Urothelium cell line (cell line): ENCODE measurements around the gene ATP2C1.
"Not testable (repeated sequence)": the region's sequence is repeated elsewhere in the genome, so short reads cannot be mapped to it uniquely, and the experiment has no call there.

Experiments used
- DNase-seq: peaks from one replicate; pipeline ENCODE4 v3.0.0; 2011; ENCODE audit warnings: low spot score, mixed read lengths
- FAIRE-seq: peaks from 2 replicates; lab custom pipeline; 2011; peaks lifted over from hg19 to GRCh38; lab: Jason Lieb, UNC

ATP2C1 gene

DNA sequence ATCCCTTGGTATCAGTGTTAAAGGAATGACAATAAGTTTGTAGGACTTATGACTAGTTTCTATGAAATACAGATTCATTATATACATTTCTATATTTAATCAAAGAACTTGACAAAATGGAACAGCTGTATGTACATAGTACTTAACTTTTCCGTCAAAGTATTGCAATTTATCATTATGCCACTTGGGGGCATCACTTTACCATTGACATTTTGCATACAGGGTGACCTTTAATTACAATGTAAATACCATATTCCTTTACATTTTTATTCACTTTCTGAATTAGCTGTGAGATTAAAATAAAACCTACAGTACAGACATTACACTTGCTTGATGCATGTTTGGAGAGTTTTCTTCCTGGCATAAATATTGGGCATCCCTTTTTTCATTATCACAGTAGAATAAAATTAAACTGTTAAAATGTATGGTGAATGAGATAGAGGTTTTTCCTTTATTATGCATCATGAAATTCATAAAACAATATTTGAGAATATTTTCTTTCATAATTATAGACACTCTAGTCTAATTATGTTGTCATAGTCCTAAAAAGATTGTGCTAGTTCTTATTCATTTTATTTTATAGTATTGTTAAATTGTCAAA, 139.7 kb downstream of the ATP2C1 start:
- DNase-seq (no peak), FAIRE-seq (no peak)

DNA sequence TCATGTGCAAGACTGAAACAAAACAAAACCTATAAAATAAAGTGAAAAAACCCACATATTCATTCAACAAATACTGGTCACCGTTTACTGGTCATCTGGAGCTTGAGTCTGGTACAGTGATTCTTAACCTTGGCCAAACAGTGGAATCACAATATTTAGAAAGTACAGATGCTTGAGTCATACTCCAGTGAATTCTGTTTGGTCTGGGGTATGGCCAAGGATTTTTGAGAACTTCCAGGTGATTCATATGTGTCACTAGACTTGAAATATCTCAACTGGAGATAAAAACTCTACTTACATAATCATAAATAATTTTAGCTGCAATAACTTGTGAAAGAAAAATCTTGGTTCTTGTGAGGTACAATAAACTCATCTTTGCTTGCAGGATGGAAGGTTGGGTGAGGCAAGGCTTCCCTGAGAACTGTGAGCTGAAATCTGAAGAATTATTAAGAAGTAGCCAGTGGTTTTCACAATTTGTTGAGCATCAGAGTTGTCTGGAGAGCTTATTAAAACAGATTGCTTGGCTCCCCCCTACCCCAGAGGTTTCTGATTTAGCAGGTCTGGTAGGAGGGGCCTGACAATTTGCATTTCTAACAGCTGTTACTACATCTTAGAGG, 142.4 kb downstream of the ATP2C1 start:
- peak; percentile 10 for DNase-seq
- no peak for FAIRE-seq

DNA sequence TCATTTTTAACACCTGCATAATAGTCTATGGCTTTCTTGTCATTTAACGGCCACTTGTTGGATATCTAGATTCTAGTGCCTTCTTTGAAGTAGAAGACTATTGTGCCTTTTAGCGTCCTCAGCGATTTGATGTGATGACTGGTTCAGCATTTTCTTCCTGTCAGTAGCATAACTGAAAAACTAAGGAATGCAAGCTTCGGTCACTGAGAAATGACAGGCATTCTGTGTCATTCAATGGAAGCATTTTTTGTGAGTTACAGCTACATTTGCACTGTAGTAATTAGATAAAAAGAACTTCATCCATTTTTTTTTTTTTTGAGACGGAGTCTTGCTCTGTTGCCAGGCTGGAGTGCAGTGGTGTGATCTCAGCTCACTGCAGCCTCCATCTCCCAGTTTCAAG, 143.1 kb downstream of the ATP2C1 start:
- FAIRE-seq (no peak), DNase-seq (peak; percentile 21)

DNA sequence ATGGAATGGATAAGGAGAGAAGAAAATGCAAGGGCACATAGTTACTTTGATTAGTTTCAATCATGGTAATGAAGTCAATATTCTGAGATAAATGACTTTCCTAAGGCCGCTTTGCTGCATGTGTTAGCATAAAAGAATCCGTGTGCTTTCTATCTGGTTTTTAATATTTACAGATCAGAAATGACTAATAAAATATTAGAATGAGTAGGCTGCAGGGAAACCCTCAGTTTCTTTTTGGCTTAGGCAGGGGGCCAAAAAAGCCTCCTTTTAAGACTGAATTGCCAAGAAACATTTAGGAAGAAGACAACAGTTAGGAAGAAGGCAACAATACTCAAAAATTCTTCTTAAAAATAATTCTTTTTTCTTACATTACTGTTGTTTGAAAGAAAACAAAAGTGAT, 144.4 kb downstream of the ATP2C1 start:
- DNase-seq (no peak), FAIRE-seq (no peak)

DNA sequence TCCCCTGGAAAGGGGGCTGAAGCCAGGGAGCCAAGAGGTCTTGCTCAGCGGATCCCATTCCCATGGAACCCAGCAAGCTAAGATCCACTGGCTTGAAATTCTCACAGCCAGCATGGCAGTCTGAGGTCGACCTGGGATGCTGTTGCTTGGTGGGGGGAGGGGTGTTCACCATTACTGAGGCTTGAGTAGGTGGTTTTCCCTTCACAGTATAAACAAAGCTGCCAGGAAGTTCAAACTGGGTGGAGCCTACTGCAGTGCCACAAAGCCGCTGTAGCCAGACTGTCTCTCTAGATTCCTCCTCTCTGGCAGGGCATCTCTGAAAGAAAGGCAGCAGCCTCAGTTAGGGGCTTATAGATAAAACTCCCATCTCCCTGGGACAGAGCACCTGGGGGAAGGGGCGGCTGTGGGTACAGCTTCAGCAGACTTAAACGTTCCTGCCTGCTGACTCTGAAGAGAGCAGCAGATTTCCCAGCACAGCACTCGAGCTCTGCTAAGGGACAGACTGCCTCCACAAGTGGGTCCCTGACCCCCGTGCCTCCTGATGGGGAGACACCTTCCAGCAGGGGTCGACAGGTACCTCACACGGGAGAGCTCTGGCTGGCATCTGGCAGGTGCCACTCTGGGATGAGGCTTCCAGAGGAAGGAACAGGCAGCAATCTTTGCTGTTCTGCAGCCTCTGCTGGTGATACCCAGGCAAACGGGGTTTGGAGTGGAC, 148.5 kb downstream of the ATP2C1 start:
- not testable (repeated sequence) for DNase-seq, FAIRE-seq

DNA sequence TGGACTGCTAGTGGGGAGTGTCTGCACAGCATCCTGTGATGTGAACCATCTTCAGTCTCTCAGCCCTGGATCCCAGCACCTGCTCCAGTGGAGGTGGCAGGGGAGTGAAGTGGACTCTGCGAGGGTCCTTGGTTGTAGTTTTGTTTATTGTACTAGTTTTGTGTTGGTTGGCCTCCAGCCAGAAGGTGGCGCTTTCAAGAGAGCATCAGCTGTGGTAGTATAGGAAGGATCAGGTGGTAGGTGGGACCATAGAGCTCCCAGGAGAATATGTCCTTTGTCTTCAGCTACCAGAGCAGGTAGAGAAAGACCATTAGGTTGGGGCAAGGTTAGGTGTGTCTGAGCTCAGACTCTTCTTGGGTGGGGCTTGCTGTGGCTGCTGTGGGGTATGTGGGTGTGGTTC, 153.7 kb downstream of the ATP2C1 start:
- FAIRE-seq (no peak), DNase-seq (no peak)

DNA sequence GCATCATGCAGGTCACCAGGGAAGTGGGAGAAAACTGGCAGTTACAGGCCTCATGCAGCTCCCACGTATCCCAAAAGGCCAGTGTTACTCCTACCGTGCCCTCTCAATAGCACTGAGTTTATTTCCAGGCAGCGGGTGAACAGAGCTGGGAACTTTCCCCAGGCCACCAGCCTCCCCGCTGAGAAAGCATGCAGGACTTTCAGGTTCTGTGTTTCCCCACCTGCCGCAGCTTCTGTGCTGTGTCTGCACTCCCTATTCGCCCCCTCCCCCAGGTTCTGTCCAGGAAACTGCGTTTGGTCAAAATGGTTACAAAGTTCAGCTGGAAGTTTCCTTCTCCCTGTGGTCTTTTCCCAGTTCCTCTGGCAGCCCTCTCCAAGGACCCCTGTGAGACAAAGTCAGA, 154.1 kb downstream of the ATP2C1 start:
- DNase-seq (no peak), FAIRE-seq (no peak)

DNA sequence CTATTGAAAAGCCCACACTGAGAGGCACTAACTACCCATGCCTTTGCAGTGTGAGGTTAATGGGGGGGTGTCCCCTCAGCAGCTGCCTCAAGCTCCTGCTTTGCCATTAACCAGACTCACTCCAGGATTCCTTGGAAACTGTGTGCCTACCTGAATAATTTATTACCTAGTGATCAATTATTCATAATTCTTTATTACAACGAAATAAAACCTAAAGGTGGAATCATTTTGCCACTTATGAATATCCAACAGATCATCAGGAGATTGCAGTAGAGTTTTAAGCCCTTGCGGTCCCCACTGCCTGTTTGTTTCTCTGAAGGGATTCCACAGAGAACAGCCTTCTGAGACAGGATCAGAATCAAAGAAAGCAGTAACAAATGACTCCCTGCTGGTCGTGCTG, 156.1 kb downstream of the ATP2C1 start:
- DNase-seq = no peak
- no peak for FAIRE-seq

DNA sequence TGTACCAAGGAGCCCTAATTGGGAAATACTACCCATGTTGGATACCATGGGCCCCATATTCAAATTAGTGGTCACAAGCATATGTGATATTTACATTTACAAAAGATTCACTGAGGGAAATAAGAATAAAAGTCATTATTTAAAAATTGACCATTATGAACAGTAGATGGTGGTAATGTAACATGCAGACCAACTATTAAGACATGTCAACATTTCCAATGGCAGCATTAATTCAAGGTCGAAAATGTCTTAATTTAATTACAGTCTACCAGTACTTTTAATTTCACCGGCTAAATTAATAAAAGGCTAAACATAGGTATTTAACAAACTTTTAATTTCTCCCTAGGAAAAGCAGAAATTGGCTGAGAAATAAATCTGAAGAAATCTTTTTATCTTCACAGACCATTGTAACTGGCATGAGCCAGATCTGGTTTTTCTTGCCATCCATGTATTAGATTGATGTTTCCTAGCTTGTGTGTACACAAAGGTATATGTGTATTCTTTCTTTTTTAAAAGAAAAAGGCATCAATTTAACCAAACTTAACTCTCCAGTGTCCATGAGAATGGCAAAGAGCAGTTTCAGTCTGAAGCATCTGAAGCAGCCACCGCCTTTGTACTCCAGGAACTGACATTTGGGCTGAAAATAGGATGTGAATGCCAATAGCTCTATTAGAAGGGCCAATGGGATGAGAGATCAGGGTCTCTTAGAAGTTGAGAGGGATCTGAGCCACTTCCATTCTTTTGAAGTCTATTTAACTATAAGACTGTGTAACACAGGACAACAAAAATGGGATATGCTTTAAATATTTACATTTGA, 159.4 kb downstream of the ATP2C1 start:
- no peak for DNase-seq

More for the DNA sequence above, 159.4 kb downstream of the ATP2C1 start:
- FAIRE-seq = no peak
